ENCODE data around the gene C9orf78. TPM values are rescaled to one million over a fixed set of nuclear protein-coding genes. Genes with fewer than 3 reads are reported as not detected.
A peak's percentile ranks its signal among the peaks of the same experiment; 100 is the strongest.

C9orf78 gene
- total RNA-seq, 1 donor from 2014 or later: 46.1 TPM

GRCh38 chr9:129850821-129851550 is 15.9 kb upstream of the C9orf78 start:
- peaks cover 34% of the 10 kb centered on the region for H3K4me1 Mint-ChIP-seq (ENCODE audit: low read depth, unreplicated experiment)
- peak overlapping the region; percentile 98 for H3K27ac Mint-ChIP-seq (ENCODE audit: unreplicated experiment)
- peaks cover 7% of the 10 kb centered on the region for H3K36me3 Mint-ChIP-seq (ENCODE audit: unreplicated experiment)
- peak overlapping the region; percentile 79 for H3K4me3 Mint-ChIP-seq (ENCODE audit: unreplicated experiment)
- TF ChIP-seq CTCF (IDR thresholded peaks at IDR 0.05; ENCODE audit: partially characterized antibody, unreplicated experiment): no peak
- no peak for DNase-seq
- peaks cover 16% of the 10 kb centered on the region for H3K9me3 Mint-ChIP-seq (ENCODE audit: unreplicated experiment)
- H3K27me3 Mint-ChIP-seq (ENCODE audit: unreplicated experiment): peaks cover 8% of the 10 kb centered on the region

DNA sequence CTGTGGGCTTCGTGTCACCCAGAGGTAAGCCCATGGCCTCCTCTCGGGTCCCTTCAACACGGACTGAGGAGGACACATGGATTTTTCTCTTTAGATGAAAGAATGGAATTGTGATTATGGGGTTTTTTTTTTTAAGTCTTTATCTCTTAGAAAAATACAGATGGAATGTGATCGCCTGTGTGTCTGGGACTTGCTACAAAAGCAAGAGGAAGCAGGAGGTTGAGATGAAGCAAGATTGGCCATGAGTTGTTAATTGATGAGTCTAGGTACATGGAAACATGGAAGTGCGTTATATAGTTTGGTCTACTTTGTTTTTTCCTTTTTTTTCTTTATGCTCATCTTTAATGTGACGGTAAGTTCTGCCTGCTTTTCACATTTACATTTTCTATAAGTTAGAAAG is 14.8 kb upstream of the C9orf78 start:
- peaks cover 34% of the 10 kb centered on the region for H3K4me1 Mint-ChIP-seq (ENCODE audit: low read depth, unreplicated experiment)

GRCh38 chr9:129848712-129849441 is 13.8 kb upstream of the C9orf78 start:
- Mint-ChIP-seq H3K9me3 (ENCODE audit: unreplicated experiment) (peaks cover 13% of the 10 kb centered on the region), H3K27ac (ENCODE audit: unreplicated experiment) (no peak overlapping the region), H3K4me1 (ENCODE audit: low read depth, unreplicated experiment) (peaks cover 28% of the 10 kb centered on the region), H3K36me3 (ENCODE audit: unreplicated experiment) (no peaks in the 10 kb centered on the region), H3K27me3 (ENCODE audit: unreplicated experiment) (peaks cover 8% of the 10 kb centered on the region), H3K4me3 (ENCODE audit: unreplicated experiment) (no peak overlapping the region)
- TF ChIP-seq CTCF (IDR thresholded peaks at IDR 0.05; ENCODE audit: partially characterized antibody, unreplicated experiment): no peak
- DNase-seq: no peak

More for the DNA sequence above, 14.8 kb upstream of the C9orf78 start:
- no peak for DNase-seq
- peaks cover 16% of the 10 kb centered on the region for H3K9me3 Mint-ChIP-seq (ENCODE audit: unreplicated experiment)
- H3K27ac Mint-ChIP-seq (ENCODE audit: unreplicated experiment): peak overlapping the region; percentile 57
- no peak overlapping the region for H3K4me3 Mint-ChIP-seq (ENCODE audit: unreplicated experiment)
- H3K36me3 Mint-ChIP-seq (ENCODE audit: unreplicated experiment): peaks cover 7% of the 10 kb centered on the region
- no peak for TF ChIP-seq CTCF (IDR thresholded peaks at IDR 0.05; ENCODE audit: partially characterized antibody, unreplicated experiment)
- H3K27me3 Mint-ChIP-seq (ENCODE audit: unreplicated experiment): peaks cover 8% of the 10 kb centered on the region

GRCh38 chr9:129845373-129845772 is 10.3 kb upstream of the C9orf78 start:
- H3K4me1 Mint-ChIP-seq (ENCODE audit: low read depth, unreplicated experiment): peaks cover 8% of the 10 kb centered on the region
- no peak for DNase-seq
- H3K27me3 Mint-ChIP-seq (ENCODE audit: unreplicated experiment): no peaks in the 10 kb centered on the region
- no peak overlapping the region for H3K27ac Mint-ChIP-seq (ENCODE audit: unreplicated experiment)
- TF ChIP-seq CTCF (IDR thresholded peaks at IDR 0.05; ENCODE audit: partially characterized antibody, unreplicated experiment): no peak
- H3K36me3 Mint-ChIP-seq (ENCODE audit: unreplicated experiment): no peaks in the 10 kb centered on the region
- H3K9me3 Mint-ChIP-seq (ENCODE audit: unreplicated experiment): peaks cover 5% of the 10 kb centered on the region
- H3K4me3 Mint-ChIP-seq (ENCODE audit: unreplicated experiment): no peak overlapping the region

DNA sequence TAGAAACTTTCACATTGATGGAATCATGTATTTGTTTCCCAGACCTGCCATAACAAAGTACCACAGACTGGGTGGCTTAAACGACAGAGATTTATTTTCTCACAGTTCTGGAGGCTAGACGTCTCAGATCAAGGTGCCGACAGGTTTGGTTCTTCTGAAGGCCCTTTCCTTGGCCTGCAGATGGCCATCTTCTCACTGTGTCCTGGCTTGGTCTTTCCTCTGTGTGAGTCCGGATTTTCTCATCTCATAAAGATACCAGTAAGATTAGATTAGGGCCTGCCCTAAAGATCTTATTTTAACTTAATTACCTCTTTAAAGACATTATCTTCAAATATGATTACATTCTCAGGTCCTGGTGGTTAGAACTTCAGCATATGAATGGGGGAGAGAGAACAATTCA is 6.0 kb upstream of the C9orf78 start:
- TF ChIP-seq CTCF (IDR thresholded peaks at IDR 0.05; ENCODE audit: partially characterized antibody, unreplicated experiment): no peak
- Mint-ChIP-seq H3K27me3 (ENCODE audit: unreplicated experiment) (peaks cover 4% of the 10 kb centered on the region), H3K4me3 (ENCODE audit: unreplicated experiment) (no peak overlapping the region), H3K9me3 (ENCODE audit: unreplicated experiment) (no peaks in the 10 kb centered on the region), H3K4me1 (ENCODE audit: low read depth, unreplicated experiment) (peaks cover 28% of the 10 kb centered on the region), H3K27ac (ENCODE audit: unreplicated experiment) (no peak overlapping the region), H3K36me3 (ENCODE audit: unreplicated experiment) (no peaks in the 10 kb centered on the region)
- no peak for DNase-seq

Data from glutamatergic neuron (in vitro differentiated cells).